MCF 10A (cell line): ENCODE results near the gene HLA-C. TPM values are rescaled to one million over a fixed set of nuclear protein-coding genes. Genes with fewer than 3 reads are reported as not detected.

Experiments
- BruUV-seq: library from RNA; stranded (reverse); fragments of 400-500 nt; replicated peaks from 2 replicates; lab custom pipeline; 2021; lab: Mats Ljungman, UMichigan
- CTCF ChIA-PET: fragments of 300-600 bp; sonication (Branson Sonifier 250); formaldehyde crosslinking; extraction: SDS; loops from one replicate; lab custom pipeline; 2021; ENCODE audit warnings: antibody characterized with exemption, inconsistent platforms; lab: Yijun Ruan, JAX
- POLR2A ChIA-PET: fragments of 300-600, 350-650 bp; sonication (Branson Sonifier 250); formaldehyde crosslinking; extraction: SDS; loops from one replicate; lab custom pipeline; 2020; ENCODE audit warnings: antibody characterized with exemption, inconsistent platforms; lab: Yijun Ruan, JAX
- DNase-seq: peaks from one replicate; pipeline ENCODE4 v3.0.0-alpha.2; 2018; ENCODE audit not compliant: unreplicated experiment
- H3K27ac Mint-ChIP-seq: one replicate; pipeline ENCODE4 v1.8.0; 2022; ENCODE audit warnings: mild to moderate bottlenecking, low read depth, mixed read lengths; ENCODE audit not compliant: unreplicated experiment
- H3K27me3 Mint-ChIP-seq: one replicate; pipeline ENCODE4 v1.8.0; 2022; ENCODE audit warnings: mixed read lengths; ENCODE audit not compliant: insufficient read depth, unreplicated experiment
- H3K36me3 Mint-ChIP-seq: one replicate; pipeline ENCODE4 v1.8.0; 2022; ENCODE audit warnings: mild to moderate bottlenecking, moderate library complexity, mixed read lengths; ENCODE audit not compliant: insufficient read depth, unreplicated experiment
- H3K4me1 Mint-ChIP-seq: one replicate; pipeline ENCODE4 v1.8.0; 2022; ENCODE audit warnings: mixed read lengths; ENCODE audit not compliant: insufficient read depth, unreplicated experiment
- H3K4me3 Mint-ChIP-seq: one replicate; pipeline ENCODE4 v1.8.0; 2022; ENCODE audit warnings: mild to moderate bottlenecking, moderate library complexity, mixed read lengths; ENCODE audit not compliant: unreplicated experiment
- H3K9me3 Mint-ChIP-seq: one replicate; pipeline ENCODE4 v1.8.0; 2022; ENCODE audit warnings: mixed read lengths; ENCODE audit not compliant: unreplicated experiment
- CTCF ChIP-seq: fragments of 200-600 bp; IDR thresholded peaks from one replicate; pipeline ENCODE4 v1.8.0; 2022; ENCODE audit warnings: antibody characterized with exemption, mild to moderate bottlenecking; ENCODE audit not compliant: unreplicated experiment
- intact Hi-C: fragments of 100-400 bp; cut with micrococcal nuclease; formaldehyde crosslinking; loops from 2 replicates; pipeline ENCODE4 v1.14.1; 2022
- total RNA-seq: library from RNA; stranded (reverse); gene quantifications from 2 replicates; pipeline ENCODE4 v1.2.3, GENCODE V29; 2022

The HLA-C gene
- total RNA-seq, 1 experiment from 2014 or later = 151 TPM

- TF ChIP-seq CTCF = no peak
- DNase-seq = no peak
- no TSS peak for BruUV-seq
- ChIA-PET CTCF (no interaction called here), POLR2A (no interaction called here)
- Mint-ChIP-seq H3K27ac (no peak overlapping the region), H3K4me1 (no peaks in the 10 kb centered on the region), H3K9me3 (no peaks in the 10 kb centered on the region), H3K36me3 (no peaks in the 10 kb centered on the region), H3K4me3 (no peak overlapping the region), H3K27me3 (peaks cover 57% of the 10 kb centered on the region)
- intact Hi-C loops = no loop called here
These were observed 37.7 kb upstream of the HLA-C start for GRCh38 chr6:31309641-31310040.

- H3K36me3 Mint-ChIP-seq = no peaks in the 10 kb centered on the region
- H3K4me1 Mint-ChIP-seq = no peaks in the 10 kb centered on the region
- intact Hi-C loops = no loop called here
- no peak overlapping the region for H3K27ac Mint-ChIP-seq
- peaks cover 54% of the 10 kb centered on the region for H3K27me3 Mint-ChIP-seq
- ChIA-PET POLR2A (no interaction called here), CTCF (no interaction called here)
- BruUV-seq = no TSS peak
- DNase-seq = no peak
- TF ChIP-seq CTCF = no peak
- H3K9me3 Mint-ChIP-seq = no peaks in the 10 kb centered on the region
- no peak overlapping the region for H3K4me3 Mint-ChIP-seq
These were observed 36.9 kb upstream of the HLA-C start for GRCh38 chr6:31308845-31309175.

GRCh38 chr6:31308050-31308844 lies 36.4 kb upstream of the HLA-C start:
- DNase-seq = no peak
- BruUV-seq = no TSS peak
- CTCF ChIA-PET = no interaction called here

GRCh38 chr6:31307669-31308049 lies 35.8 kb upstream of the HLA-C start:
- Mint-ChIP-seq H3K4me3 (no peak overlapping the region), H3K27ac (no peak overlapping the region), H3K4me1 (no peaks in the 10 kb centered on the region), H3K9me3 (no peaks in the 10 kb centered on the region), H3K36me3 (no peaks in the 10 kb centered on the region), H3K27me3 (peaks cover 54% of the 10 kb centered on the region)
- no TSS peak for BruUV-seq
- DNase-seq = no peak
- TF ChIP-seq CTCF = no peak
- intact Hi-C loops = no loop called here
- ChIA-PET POLR2A (no interaction called here), CTCF (no interaction called here)

More at GRCh38 chr6:31308050-31308844, 36.4 kb upstream of the HLA-C start:
- POLR2A ChIA-PET = no interaction called here
- intact Hi-C loops = no loop called here
- no peak for TF ChIP-seq CTCF
- H3K4me1 Mint-ChIP-seq = no peaks in the 10 kb centered on the region
- H3K27me3 Mint-ChIP-seq = peaks cover 54% of the 10 kb centered on the region
- no peak overlapping the region for H3K4me3 Mint-ChIP-seq
- no peaks in the 10 kb centered on the region for H3K9me3 Mint-ChIP-seq
- no peaks in the 10 kb centered on the region for H3K36me3 Mint-ChIP-seq
- no peak overlapping the region for H3K27ac Mint-ChIP-seq
